Activated naive CD8-positive, alpha-beta T cell treated with anti-CD3 and anti-CD28 coated beads, Interleukin-2, amount 50 U/mL, for 16 hours (primary cell): Measurements from ENCODE around the gene SPATA46.

Experiments used
- DNase-seq: peaks from one replicate; pipeline ENCODE4 v3.0.0-alpha.2; 2020; ENCODE audit warnings: low read depth, low spot score

Gene SPATA46

DNA sequence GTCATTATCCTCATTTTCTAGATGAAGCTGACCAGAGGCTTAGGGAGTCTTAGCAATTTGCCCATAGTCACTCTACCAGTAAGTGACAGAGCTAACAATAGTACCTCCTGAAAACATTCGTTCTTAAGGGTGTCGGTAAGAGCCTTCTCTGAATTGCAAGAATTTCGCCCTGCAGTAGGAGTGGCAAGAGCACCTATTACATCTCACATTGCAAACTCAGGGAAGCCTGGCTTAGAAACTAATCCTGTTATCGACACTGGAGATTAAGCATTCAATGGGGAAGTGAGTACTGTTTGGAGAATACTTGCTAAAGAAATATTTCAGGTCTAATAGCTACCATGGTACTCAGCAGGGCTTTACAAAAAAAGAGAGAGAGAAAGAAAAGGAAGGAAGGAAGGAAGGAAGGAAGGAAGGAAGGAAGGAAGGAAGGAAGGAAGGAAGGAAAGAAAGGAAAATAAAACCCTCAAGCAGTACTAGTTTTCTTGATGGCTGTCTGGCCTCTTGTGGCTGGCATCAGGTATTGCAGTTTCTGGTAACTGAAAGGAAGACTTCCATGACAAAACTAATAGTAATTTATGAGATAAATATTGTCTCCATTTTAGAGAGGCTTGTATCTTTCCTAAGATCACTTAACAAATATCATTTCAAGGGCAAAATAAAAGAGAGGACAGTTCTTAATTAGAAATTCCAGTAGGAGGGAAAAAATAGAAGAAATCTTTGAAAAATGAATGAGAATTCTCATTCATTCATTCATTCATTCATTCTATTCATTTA lies 15.3 kb upstream of the SPATA46 start:
- DNase-seq, result no peak

DNA sequence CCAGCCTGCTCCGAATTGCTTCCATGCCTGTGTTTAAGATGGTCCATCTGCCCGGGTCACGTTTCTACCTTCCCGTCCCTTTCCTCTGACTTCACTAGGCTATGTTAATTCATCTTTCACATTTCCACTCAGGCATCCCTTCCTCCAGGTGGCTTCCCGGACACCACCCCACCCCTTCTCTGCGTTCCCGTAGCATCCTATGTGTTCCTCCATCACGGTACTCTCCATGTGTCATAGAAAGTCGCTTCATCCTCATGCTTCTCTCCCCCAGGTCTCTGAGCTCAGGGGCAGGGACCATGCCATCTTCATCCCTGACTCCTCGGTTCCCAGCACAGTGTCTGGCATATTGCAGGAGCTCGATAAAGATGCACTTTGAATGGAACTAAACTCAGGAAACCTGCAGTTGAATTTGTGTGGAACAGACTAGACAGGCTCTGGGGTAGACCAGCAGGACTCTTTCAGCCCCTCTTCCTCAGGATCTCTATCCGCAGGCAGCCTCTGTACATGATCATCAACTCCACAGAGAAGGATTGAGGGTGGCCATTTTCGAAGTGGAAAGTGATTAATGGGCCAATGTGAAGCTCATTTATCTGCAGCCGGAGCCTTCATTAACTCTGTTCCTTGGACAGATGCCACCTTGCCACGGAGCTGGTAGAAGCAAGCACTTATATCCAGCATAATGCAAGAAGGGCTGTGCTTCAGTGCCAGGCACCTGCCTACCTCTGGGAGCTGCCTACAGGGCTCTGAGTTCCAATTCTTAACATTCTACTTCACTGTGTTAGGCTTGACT lies 13.9 kb upstream of the SPATA46 start:
- DNase-seq, result no peak

DNA sequence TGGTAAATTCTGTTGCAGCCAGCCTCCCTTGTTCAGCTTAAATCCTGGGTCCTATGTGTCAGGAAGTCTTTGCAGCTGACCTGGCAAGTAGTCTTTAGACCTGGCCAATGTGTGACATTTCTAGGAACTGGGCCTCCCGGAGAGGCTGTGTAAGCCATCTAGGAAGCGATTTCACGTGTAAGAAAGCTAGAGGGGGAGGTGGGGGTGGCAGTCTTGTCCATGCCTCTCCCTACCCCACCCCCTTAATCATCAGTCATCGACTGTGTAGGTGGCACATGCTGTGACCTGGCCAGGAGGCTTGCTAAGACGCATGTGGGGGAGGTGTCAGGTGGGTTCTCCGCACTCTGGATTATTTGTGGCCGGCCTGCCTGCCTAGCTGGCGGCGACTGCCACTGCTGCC lies 13.3 kb upstream of the SPATA46 start:
- no peak for DNase-seq

DNA sequence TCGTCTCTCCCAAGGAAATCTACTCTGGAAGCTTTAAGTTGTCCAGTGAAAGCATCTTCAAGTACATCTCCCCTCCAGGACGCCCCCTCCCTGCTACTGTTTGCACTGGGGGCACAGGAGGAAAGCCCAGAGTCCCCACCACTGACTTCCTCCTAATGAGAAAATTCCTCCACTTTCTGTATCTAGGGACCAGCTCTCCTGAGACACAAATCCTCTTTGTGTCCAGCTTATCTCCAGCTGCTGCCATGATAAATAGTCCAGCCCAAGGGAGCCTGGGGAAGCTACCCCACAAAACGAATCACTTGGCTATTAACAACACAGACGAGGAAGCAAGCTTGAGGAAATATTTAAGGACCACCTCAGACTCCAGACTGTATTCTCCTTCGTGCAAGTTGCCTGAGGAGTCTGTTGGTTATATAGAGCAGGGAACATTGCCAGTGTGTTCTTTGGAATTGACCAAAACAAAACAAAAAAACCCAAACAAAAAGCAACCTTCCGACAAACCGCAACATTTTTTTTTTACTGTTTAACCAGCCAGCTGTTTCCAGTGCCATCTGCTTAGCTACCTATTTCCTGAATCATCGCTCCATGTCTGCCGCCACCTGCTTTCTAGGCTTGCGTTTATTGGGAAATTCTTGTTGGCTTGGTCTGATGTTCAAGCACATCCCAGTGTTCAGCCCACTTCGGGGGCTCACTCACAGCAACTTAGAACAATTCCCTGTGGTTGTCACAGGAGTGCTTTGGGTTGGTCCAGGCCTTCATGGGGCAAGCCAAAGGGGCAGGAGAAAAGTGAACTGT lies 12.6 kb upstream of the SPATA46 start:
- no peak for DNase-seq

DNA sequence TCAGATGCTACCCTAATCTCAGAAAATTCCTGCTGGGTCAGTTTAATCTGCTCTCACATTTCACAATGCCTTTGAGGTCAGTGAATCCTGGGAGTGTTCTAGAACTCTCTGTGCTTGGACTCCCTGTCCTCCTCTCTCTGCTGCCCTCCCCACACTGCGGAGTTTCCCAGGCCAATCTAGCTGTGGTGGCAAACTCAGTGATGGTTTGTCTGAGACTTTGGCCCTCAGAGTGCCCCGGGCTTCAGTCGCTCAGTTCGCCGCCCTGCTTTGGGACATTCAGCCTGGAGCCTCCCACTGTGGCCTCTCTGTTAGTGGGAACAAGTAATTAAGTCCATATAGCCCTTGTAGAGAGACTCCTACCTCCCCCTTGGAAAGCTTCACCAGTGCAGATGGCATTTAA lies 12.0 kb upstream of the SPATA46 start:
- no peak for DNase-seq

DNA sequence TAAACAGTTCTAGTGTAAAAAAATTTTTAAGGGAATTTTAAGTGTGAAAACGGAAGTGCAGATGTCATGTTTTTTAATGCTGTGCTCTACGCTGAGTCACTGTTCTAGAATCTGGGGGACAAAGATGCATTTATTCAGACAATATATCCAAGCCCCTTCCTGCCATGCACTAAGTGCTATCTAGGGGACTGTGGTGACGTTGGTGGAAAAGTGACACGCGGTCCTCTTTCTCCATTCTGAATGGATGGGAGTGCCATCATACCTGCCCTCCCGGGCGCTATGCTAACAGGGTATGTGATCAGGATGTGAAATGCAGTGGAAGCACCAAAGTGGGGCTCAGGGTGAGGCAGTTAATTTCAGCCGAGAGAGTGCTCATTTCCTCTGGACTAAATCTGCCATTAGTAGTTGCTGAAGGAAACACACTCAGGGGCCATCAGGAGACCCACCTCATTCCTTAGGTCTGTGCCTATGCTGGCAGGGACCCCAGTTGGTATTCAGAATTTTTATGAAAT lies 11.5 kb upstream of the SPATA46 start:
- DNase-seq, result no peak

DNA sequence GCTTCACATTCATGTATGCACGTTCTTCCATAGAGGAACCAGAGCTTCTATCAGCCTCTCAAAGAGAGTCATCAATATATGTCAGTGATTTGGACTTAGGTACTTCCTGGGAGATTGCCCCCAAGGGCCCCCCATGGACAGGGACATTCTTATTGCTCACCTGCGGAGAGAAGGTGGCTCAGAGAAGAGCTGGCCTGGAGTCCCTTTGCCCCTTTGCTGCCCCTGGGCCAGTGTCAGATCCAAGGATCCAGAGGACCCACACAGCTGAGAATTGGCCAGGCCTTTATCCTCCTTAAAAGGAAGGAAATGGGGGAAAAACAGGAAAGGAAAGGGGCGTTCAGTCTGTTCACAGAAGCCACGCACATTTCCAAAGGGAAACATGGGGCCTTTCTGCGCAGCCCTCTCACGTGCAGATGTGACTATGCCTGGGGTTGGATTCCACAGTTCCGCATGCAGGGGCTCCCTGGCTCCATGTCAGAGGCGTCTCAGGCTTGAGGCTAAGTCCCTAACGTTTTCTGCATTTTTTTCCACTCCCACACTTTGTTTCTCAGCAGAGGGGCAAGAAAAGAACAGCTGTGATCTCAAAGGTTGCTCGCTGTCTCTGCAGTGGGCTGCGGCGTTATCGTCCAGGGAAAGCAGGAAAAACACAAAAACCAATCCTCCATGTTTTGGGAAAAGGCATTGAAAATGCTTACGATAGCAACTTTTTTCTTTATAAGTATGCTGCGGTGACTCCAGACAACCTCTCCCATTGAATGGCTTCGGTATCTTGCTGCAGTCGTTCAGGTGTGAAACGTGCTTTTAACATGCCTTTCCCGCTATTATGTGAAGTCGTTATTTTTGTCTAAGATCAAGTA lies 10.8 kb upstream of the SPATA46 start:
- DNase-seq, result no peak

DNA sequence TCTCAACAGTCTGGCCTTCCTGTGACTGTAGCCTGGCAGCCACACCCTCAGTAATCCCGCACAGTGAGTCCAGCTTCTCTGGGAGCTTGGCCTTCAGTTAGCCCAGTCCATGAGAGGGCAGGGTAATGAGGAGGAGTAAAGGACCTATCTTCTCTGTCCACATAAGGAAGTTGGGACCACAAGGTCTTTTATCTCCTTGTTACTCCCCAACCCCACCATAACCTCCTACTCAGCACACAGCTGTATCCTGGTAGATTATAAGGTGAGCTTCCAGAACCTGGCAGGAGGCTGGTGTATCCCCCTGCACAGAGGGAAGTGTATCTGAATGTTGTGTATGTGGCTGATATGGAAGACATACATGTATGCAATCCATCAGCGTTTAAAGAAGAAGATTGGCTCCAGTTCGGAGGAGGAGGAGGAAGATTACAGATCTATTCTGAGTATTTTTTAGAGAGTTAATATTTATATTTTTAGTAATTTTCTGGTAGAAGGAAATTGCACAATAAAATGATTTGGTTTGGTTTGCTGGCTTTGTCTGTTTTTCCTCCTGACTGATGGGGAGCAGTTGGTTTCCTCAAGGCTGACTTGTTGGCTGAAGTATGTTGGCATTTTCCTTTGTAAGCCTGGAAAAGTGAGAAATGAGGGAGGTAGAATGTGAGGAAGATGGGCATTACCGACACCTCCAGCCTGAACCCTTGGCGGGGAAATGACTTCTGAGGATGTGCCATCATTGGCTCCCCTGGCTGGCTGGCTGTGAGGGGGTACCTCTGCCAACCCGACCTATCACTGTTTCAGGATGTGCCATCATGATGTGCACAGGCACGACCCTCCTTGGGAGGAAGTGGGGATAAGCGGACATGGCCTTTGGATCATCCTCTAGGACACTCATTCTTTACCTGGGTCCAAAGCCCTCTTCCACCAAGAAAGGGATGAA lies 9.9 kb upstream of the SPATA46 start:
- DNase-seq, result no peak

DNA sequence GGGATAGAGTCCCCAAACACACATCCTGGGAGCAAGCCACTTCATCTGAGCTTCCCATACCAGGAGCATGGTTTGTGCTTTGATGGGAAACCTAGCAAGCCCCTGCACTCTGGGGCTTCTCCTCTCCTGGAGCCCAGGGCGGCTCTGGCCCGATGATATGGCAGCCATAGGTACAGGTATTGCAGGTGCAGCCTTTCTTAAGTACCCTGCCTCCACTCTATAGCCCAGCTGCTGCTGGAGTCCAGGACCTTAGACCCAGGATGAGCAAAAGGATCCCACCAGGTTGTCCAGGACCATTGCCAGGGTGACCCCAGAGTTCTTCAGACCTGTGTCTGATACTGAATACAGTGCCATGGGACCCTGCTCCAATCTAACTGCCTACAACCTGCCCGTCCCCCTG lies 9.0 kb upstream of the SPATA46 start:
- no peak for DNase-seq

DNA sequence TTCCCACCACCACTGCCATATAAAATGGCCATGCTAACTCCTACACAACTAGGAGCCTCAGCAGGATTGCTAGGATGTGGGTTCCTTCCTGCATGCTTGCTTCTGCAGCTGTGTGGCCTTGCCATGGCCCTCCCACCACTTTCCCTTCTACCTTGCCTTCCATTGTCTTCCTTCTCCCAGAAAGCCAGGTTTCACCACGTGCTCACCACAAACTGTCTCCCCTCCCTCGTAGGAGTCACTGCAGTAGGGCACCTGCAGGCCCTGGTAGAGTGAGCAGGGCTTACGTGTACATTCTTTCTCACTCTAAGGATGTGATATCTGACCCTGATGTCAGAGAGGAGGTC lies 8.6 kb upstream of the SPATA46 start:
- no peak for DNase-seq

DNA sequence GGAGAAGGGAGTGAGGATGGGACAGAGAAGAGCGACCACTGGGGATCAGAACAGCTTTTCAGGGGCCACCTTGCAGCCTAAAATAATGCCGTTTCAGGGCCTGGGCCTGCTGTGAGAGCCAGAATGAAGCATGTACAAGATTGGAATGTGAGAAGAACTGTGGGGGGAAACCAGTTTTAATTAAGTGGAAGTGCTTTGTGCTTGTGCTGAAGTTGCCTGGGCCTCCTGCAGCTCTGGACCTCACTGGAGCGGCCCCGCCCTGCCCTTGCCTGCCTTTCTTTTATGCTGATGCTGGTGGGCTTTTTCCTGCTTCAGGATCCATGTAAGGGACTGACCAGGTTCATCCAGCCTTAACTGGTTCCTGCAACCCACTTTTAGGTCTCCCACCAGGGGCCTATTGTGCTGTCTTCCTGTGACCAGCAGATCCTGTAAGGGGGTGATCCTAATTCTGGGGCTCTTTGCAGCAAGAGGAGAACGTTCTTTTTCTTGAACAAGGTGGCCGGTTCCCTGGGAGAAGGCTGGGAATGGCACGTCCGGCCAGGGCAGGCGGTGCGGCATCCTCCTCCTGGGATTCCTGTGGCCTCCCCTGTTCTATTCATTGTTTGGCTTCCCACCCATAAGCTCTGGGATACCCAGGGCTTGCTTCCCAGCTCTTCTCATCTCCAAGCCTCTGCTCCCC lies 8.1 kb upstream of the SPATA46 start:
- DNase-seq, result no peak

DNA sequence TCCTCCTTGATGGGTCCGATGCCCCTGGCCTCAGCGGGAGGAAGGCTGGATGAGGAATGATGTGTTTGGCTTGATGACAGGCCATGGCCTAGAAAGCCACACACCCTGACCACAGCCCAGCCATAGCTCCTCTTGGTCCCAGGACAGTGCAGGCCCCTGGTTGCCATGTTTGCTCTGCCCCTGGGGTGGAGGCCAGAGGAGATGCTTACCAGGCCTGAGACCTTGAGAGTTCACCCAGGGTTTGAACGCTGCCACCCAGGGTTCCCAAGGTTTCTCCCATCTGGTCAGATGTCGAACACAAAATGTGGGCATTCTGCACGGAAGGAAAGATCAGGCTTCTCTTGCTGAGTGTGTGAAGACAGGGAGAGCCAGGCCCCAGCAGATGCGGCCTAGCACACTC lies 7.5 kb upstream of the SPATA46 start:
- no peak for DNase-seq

DNA sequence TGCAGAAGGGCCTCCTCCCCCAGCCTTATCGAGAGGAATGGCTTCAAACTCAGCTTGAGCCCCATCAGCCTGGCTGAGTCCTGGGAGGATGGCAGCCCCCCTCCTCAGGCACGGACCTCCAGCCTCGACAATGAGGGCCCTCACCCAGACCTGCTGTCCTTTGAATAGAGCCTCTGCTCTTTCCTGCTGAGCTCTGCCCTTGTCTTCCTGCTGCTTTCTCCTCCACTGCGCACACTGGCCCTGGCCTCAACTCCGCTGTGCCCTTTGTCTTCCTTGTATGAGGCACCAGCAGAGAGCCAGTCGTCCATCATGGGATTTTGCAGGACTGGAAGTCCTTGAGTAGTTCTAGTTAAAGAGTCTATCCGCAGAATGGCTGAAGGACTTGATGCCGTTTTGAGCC lies 6.9 kb upstream of the SPATA46 start:
- DNase-seq, result no peak

DNA sequence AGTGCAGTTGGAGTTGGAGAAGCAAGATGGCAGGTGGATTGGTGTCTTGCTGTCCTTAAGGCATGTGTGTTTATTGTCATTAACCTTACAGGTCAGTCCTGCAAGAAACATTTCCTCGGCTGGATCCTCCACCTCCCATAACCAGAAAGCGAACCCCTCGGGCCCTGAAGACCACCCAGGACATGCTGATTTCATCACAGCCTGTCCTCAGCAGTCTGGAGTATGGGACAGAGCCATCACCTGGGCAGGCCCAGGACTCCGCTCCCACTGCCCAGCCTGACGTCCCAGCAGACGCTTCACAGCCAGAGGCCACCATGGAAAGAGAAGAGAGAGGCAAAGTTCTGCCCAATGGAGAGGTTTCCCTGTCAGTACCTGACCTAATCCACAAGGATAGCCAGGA lies 6.4 kb upstream of the SPATA46 start:
- DNase-seq, result no peak

DNA sequence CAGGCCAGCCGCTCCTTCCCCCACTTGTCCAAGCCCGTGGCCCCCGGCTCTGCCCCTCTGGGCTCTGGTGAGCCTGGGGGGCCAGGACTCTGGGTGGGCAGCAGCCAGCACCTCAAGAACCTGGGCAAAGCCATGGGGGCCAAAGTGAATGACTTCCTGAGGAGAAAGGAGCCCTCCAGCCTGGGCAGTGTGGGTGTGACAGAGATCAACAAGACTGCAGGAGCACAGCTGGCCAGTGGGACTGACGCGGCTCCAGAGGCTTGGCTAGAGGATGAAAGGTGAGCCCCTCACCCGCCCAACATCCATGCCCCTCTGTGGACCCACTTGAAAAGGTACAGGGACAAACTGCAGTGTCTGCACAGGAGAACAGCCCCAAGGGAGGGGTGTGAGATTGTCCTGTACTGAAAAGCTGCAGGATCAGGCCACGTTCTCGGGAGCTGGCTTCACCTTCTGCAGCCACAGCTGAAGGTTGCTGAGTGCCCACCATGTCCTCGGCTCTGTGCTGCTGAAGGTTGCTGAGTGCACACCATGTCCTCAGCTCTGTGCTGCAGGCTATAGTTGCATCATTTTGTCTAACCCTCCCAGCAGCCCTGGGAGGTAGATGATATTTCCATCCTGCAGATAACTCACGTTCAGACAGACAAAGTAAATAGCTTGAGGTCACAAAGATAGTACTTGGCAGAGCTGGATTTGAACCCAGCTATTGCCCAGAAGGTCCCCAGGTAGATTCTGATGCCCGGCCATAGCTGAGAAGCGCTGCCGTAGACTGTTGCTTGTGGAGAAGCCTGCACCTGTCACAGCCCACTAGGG lies 5.5 kb upstream of the SPATA46 start:
- no peak for DNase-seq

DNA sequence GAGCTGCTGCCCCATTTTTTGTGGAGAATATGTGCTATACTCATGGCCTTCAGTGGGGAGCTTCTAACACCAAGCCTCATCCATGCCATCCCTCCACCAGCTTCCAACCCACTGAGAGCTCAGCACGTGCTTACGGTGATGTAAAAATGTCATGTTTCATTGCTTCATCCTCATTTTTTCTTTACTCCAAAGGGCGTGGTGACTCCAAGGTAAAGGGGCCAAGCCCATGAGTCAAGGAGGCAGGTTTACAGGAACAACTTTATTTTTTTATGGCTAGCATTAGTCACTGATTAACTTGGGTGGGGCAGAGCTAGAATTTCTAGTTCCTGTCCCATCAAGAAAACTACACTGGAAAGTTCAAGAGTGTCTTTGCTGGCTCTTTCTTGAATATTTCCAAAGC lies 4.7 kb upstream of the SPATA46 start, which contains the start of gene C1orf226:
Gene C1orf226, plus strand, starts transcription at position 346 of the 400 bp plus-strand sequence. CDS start 174 bp downstream, outside the sequence.
- DNase-seq, result no peak

DNA sequence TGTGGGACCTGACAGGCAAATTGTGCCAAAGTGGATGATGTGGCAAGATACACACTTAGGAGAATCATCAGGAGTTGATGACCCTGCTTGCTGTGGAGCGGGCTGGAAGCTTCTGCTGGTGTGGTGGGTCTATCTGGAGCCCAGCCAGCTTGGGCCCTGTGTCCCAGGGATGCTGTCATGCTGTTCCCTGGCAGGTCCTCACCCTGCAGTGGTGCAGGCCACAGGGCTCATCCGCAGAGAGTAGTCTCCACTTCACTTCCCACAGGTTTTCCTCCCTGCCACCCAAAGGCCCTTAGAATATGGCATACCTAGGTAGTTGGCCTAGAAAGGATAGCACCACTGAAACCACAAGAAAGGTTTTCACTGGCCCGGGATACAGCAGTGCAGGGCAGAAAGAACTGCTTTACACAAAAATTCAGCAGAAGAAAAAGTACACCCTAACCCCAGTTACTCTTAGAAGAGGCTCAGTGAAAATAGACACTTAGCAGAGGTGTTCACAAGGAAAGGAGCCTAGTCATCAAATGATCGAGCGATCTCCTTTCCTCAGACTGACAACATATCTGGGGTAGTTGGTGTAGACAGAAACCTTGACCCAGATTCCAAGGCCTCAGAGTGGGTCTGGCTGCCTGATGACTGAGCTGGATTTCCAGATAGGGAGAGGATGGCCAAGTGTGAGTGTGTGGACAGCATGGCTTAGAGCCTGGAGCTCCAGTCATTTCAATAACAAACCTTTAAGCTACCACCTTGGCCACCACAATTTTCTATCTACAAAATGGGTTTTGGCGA lies 3.6 kb upstream of the SPATA46 start:
- DNase-seq, result no peak

DNA sequence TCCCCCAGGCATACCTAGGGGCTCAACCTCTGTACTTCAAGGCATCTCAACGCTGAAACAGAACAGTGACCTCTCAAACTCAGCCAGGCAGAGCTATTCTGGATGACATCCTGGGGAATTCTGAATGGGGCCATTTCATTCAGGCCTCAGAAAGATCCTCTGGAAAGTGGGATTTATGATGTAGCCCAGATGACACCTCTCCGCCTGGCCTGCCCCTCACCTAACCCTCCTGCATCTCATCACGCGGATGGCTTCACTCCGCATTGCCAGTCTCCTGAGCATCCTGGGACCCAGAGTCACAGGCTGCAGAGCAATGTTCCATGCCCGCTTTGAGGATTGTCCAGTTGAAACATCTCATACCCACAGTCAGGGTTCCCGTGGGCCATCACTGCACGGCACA lies 1.2 kb downstream of the SPATA46 start:
- DNase-seq, result no peak
